ENCODE data around the gene PTPRN.

DNA sequence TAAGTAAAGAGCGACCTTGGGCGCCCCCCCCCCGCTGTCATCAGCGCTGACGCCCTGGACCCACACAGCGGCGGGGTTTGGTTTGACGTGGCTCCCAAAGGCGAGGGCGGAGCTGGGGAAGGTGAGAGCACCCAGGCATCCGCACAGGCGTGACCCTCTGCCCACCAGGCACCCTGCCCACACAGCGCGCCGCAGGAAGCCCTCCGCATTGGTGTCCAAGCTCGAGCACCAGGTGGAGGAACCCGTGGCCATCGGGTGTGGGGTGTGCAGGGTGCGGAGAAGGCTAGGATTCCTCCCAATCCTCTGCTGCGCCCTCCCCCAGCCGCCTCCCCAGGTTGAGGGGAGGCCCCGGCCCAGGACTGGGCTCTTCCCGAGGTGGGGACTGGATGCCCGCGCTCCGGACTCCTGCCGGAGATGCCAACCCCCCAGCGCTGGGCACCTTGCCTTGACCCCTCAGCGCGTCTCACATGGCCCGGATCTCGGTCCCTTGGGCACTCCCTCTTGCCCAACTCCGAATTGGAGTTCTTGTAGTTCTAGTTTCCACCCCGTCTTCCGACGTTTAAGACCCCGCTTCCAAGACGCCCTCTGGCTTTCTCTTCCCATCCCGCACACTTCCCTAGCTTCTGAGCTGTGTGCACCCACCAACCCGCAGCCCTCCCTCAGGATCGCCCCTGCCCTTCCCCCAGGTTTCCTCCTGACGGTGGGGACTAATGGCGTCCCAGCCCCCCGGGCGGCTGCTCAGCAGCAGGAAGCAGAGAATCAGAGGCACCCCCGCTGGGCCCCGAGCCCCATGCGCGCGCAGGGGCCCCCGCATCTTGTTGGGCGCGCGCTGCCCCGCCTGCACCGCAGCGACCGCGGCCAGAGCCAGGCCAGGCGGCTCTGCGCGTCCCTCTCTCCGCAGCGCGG is 49.2 kb upstream of the PTPRN start:
- TF ChIP-seq, protein P1, sequence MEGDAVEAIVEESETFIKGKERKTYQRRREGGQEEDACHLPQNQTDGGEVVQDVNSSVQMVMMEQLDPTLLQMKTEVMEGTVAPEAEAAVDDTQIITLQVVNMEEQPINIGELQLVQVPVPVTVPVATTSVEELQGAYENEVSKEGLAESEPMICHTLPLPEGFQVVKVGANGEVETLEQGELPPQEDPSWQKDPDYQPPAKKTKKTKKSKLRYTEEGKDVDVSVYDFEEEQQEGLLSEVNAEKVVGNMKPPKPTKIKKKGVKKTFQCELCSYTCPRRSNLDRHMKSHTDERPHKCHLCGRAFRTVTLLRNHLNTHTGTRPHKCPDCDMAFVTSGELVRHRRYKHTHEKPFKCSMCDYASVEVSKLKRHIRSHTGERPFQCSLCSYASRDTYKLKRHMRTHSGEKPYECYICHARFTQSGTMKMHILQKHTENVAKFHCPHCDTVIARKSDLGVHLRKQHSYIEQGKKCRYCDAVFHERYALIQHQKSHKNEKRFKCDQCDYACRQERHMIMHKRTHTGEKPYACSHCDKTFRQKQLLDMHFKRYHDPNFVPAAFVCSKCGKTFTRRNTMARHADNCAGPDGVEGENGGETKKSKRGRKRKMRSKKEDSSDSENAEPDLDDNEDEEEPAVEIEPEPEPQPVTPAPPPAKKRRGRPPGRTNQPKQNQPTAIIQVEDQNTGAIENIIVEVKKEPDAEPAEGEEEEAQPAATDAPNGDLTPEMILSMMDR (IDR thresholded peaks at IDR 0.05) = no peak
- TF ChIP-seq EZH2phosphoT487 (IDR thresholded peaks at IDR 0.05) = peak; percentile 64

Measured in neural progenitor cell (in vitro differentiated cells).